Measurements from ENCODE around the gene ALDH1A3.

DNA sequence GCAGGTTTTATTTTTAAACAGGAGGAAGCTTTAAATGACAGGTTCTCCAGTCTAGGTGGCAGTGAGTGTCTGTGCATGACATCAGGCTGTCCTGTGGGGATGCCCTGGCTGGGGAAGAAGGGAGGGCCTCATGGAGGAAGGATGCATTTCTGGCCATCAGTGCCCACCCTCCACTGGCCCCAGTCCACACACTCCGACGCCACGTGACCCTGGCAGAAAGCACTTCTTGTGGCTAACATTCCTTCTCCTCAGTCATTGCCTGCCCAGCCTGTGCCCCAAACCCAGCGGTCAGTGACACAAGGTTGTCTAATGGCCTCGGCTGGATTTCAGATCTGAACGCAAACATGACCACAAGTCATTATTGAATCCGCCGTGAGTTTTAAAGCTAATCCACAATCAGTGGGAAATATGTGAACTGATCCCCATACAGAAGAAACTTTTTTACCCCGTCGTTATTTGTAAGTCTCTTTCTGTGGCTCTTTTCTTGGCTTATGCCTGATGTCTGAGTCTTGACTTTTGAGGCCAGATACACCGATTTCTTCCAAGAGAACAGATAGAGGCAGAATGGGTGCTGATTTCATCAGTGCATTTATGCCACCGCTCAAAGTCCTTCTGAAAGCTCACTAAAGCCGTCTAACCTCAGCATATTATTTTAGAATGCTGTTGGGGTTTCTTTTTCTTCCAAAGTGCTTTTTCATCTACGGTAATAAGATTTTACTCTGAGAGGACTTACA lies 22.2 kb downstream of the ALDH1A3 start:
- TF ChIP-seq, protein P1, sequence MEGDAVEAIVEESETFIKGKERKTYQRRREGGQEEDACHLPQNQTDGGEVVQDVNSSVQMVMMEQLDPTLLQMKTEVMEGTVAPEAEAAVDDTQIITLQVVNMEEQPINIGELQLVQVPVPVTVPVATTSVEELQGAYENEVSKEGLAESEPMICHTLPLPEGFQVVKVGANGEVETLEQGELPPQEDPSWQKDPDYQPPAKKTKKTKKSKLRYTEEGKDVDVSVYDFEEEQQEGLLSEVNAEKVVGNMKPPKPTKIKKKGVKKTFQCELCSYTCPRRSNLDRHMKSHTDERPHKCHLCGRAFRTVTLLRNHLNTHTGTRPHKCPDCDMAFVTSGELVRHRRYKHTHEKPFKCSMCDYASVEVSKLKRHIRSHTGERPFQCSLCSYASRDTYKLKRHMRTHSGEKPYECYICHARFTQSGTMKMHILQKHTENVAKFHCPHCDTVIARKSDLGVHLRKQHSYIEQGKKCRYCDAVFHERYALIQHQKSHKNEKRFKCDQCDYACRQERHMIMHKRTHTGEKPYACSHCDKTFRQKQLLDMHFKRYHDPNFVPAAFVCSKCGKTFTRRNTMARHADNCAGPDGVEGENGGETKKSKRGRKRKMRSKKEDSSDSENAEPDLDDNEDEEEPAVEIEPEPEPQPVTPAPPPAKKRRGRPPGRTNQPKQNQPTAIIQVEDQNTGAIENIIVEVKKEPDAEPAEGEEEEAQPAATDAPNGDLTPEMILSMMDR (IDR thresholded peaks at IDR 0.05), result no peak
- TF ChIP-seq EP300 (IDR thresholded peaks at IDR 0.05; ENCODE audit: low read depth) (no peak), POLR2A (IDR thresholded peaks at IDR 0.05) (no peak), POLR2AphosphoS5 (IDR thresholded peaks at IDR 0.05) (no peak)
